HG03469 (cell line): ENCODE data around the gene COX15.
A peak's percentile ranks its signal among the peaks of the same experiment; 100 is the strongest.
"Not testable (repeated sequence)": the region's sequence is repeated elsewhere in the genome, so short reads cannot be mapped to it uniquely, and the experiment has no call there.

Source experiments
- ATAC-seq: cut with Tn5 transposase; IDR thresholded peaks from one replicate; pipeline ENCODE4 v1.9.1; 2021; ENCODE audit warnings: mild to moderate bottlenecking, moderate library complexity, moderate number of reproducible peaks; ENCODE audit not compliant: unreplicated experiment

The COX15 gene

GRCh38 chr10:99742254-99742653 is 10.3 kb upstream of the COX15 start:
- no peak for ATAC-seq

- no peak for ATAC-seq
These were observed 9.1 kb upstream of the COX15 start for GRCh38 chr10:99740933-99741559.

- ATAC-seq: no peak
These were observed 8.3 kb upstream of the COX15 start for GRCh38 chr10:99740260-99740659.

GRCh38 chr10:99734111-99734510 is 2.2 kb upstream of the COX15 start:
- not testable (repeated sequence) for ATAC-seq

- ATAC-seq: no peak
These were observed 1.4 kb upstream of the COX15 start for GRCh38 chr10:99733366-99733765.

GRCh38 chr10:99731306-99732032 is 458 bp downstream of the COX15 start:
- peak; percentile 13 for ATAC-seq

GRCh38 chr10:99730026-99730425 is 1.9 kb downstream of the COX15 start:
- no peak for ATAC-seq

GRCh38 chr10:99720387-99720786 is 11.5 kb downstream of the COX15 start:
- ATAC-seq: no peak

GRCh38 chr10:99714446-99714845 is 17.5 kb downstream of the COX15 start:
- ATAC-seq: no peak

- ATAC-seq: no peak
These were observed 20.7 kb downstream of the COX15 start for GRCh38 chr10:99711129-99711719.

- no peak for ATAC-seq
These were observed 22.3 kb downstream of the COX15 start for GRCh38 chr10:99709480-99710229.

- ATAC-seq: no peak
These were observed 23.4 kb downstream of the COX15 start for GRCh38 chr10:99708428-99709012.

GRCh38 chr10:99700649-99701048 is 31.3 kb downstream of the COX15 start:
- ATAC-seq: no peak

GRCh38 chr10:99698504-99699080 is 33.3 kb downstream of the COX15 start:
- no peak for ATAC-seq

GRCh38 chr10:99695761-99696160 is 36.2 kb downstream of the COX15 start:
- no peak for ATAC-seq

- no peak for ATAC-seq
These were observed 37.9 kb downstream of the COX15 start for GRCh38 chr10:99693933-99694583.

- no peak for ATAC-seq
These were observed 42.5 kb downstream of the COX15 start for GRCh38 chr10:99689461-99689860.

- ATAC-seq: peak; percentile 86
These were observed 46.3 kb downstream of the COX15 start for GRCh38 chr10:99685597-99685967.

GRCh38 chr10:99682752-99683151 is 49.2 kb downstream of the COX15 start:
- ATAC-seq: no peak
